GM21447 (cell line): ENCODE measurements around the gene CCZ1.
"Not testable (repeated sequence)": the region's sequence is repeated elsewhere in the genome, so short reads cannot be mapped to it uniquely, and the experiment has no call there.

ENCODE experiments used
- ATAC-seq: cut with Tn5 transposase; IDR thresholded peaks from one replicate; pipeline ENCODE4 v1.9.1; 2021; ENCODE audit not compliant: unreplicated experiment

CCZ1 gene

GRCh38 chr7:5904726-5905125 lies 6.2 kb downstream of the CCZ1 start:
- ATAC-seq = not testable (repeated sequence)

- ATAC-seq = not testable (repeated sequence)
These were observed 10.3 kb downstream of the CCZ1 start for GRCh38 chr7:5908835-5909234.

- ATAC-seq = not testable (repeated sequence)
These were observed 18.0 kb downstream of the CCZ1 start for GRCh38 chr7:5916529-5916928.

- not testable (repeated sequence) for ATAC-seq
These were observed 25.6 kb downstream of the CCZ1 start for GRCh38 chr7:5924180-5924579.

GRCh38 chr7:5924630-5925029 lies 26.1 kb downstream of the CCZ1 start:
- not testable (repeated sequence) for ATAC-seq

- ATAC-seq = not testable (repeated sequence)
These were observed 27.8 kb downstream of the CCZ1 start for GRCh38 chr7:5926263-5926870.

GRCh38 chr7:5930290-5930689 lies 31.8 kb downstream of the CCZ1 start:
- ATAC-seq = not testable (repeated sequence)

GRCh38 chr7:5931250-5931649 lies 32.7 kb downstream of the CCZ1 start:
- not testable (repeated sequence) for ATAC-seq

- ATAC-seq = not testable (repeated sequence)
These were observed 33.5 kb downstream of the CCZ1 start for GRCh38 chr7:5931905-5932644.

- not testable (repeated sequence) for ATAC-seq
These were observed 36.5 kb downstream of the CCZ1 start for GRCh38 chr7:5934945-5935450.

GRCh38 chr7:5963205-5963604 lies 64.7 kb downstream of the CCZ1 start:
- not testable (repeated sequence) for ATAC-seq

GRCh38 chr7:5963810-5964209 lies 65.3 kb downstream of the CCZ1 start:
- ATAC-seq = not testable (repeated sequence)

- ATAC-seq = not testable (repeated sequence)
These were observed 71.9 kb downstream of the CCZ1 start, which contains the start of gene RSPH10B for GRCh38 chr7:5970347-5970911. Gene RSPH10B, minus strand, starts transcription at chr7:5970689. Its CDS starts 3,573 bp downstream, at chr7:5967116.

- ATAC-seq = not testable (repeated sequence)
These were observed 75.0 kb downstream of the CCZ1 start for GRCh38 chr7:5973580-5973979.
